CD14-positive monocyte (primary cell): Measurements from ENCODE around the gene YAE1. TPM values are rescaled to one million over a fixed set of nuclear protein-coding genes. Genes with fewer than 3 reads are reported as not detected.

Experiments used
- DNase-seq, 3 donors: peaks; one replicate each; pipeline ENCODE4 v3.0.0-alpha.2; 2011 to 2022
- H2AFZ ChIP-seq: 2 replicates; pipeline ENCODE4 v1.6.0; 2012; ENCODE audit warnings: mild to moderate bottlenecking, low read depth, low read length, inconsistent platforms; ENCODE audit not compliant: insufficient read depth, poor library complexity, severe bottlenecking
- H3K27ac ChIP-seq, 2 donors: 1 replicate in 1 of 2; 2 replicates in 1 of 2; pipeline ENCODE4 v1.5.1; 2012 to 2013; ENCODE audit warnings: low read length in 2 of 2, control low read depth in 1 of 2, inconsistent platforms in 1 of 2, low read depth in 1 of 2, mild to moderate bottlenecking in 1 of 2
- H3K27me3 ChIP-seq, 2 donors: one replicate each; pipeline versions ENCODE4 v1.6.0 to v1.6.1; 2011 to 2013; ENCODE audit warnings: low read length in 2 of 2; ENCODE audit not compliant: control insufficient read depth in 2 of 2, insufficient read depth in 2 of 2
- H3K36me3 ChIP-seq, 2 donors: replicated peaks in 1 of 2; 1 replicate in 1 of 2; 2 replicates in 1 of 2; pipeline versions ENCODE4 v1.5.1 to v1.6.1; 2012 to 2013; ENCODE audit warnings: low read length in 2 of 2, control low read depth in 1 of 2, inconsistent platforms in 1 of 2, mild to moderate bottlenecking in 1 of 2; ENCODE audit not compliant: insufficient read depth in 2 of 2, control insufficient read depth in 1 of 2
- H3K4me1 ChIP-seq, 2 donors: 1 replicate in 1 of 2; 2 replicates in 1 of 2; pipeline versions ENCODE4 v1.5.1 to v1.6.1; 2012 to 2013; ENCODE audit warnings: low read length in 2 of 2, control low read depth in 1 of 2, inconsistent platforms in 1 of 2, mild to moderate bottlenecking in 1 of 2, moderate library complexity in 1 of 2; ENCODE audit not compliant: insufficient read depth in 2 of 2, control insufficient read depth in 1 of 2
- H3K4me2 ChIP-seq: replicated peaks from 2 replicates; pipeline ENCODE3; 2012; ENCODE audit warnings: low read length, moderate library complexity, mild to moderate bottlenecking; ENCODE audit not compliant: poor library complexity, severe bottlenecking; ENCODE audit errors: extremely low read depth
- H3K4me3 ChIP-seq, 3 experiments: fragments of 200-600 bp in 1 of 3; sonication (generic) in 1 of 3; replicated peaks in 1 of 3; 1 replicate in 2 of 3; 2 replicates in 1 of 3; pipeline ENCODE4 v1.5.1; 2011 to 2013; ENCODE audit warnings: low read length in 3 of 3, mild to moderate bottlenecking in 3 of 3, control low read depth in 2 of 3, low read depth in 2 of 3, inconsistent platforms in 1 of 3, moderate library complexity in 1 of 3
- H3K79me2 ChIP-seq: 2 replicates; pipeline ENCODE4 v1.6.0; 2012; ENCODE audit warnings: mild to moderate bottlenecking, control low read depth, inconsistent platforms, low read length, moderate library complexity; ENCODE audit not compliant: insufficient read depth
- H3K9ac ChIP-seq: 2 replicates; pipeline ENCODE4 v1.6.0; 2017; ENCODE audit warnings: low read length, mild to moderate bottlenecking; ENCODE audit not compliant: insufficient read depth, poor library complexity, severe bottlenecking
- H3K9me3 ChIP-seq, 2 donors: replicated peaks in 1 of 2; 1 replicate in 1 of 2; 2 replicates in 1 of 2; pipeline versions ENCODE4 v1.5.1 to v1.6.1; 2012 to 2013; ENCODE audit warnings: low read length in 2 of 2, control low read depth in 1 of 2; ENCODE audit not compliant: control insufficient read depth in 1 of 2, insufficient read depth in 1 of 2
- H4K20me1 ChIP-seq: 2 replicates; pipeline ENCODE4 v1.6.0; 2012; ENCODE audit warnings: mild to moderate bottlenecking, low read length, control low read depth, moderate library complexity; ENCODE audit not compliant: insufficient read depth
- H3K27ac Mint-ChIP-seq, 7 donors: one replicate each; pipeline ENCODE4 v1.8.0; 2020; ENCODE audit warnings: mild to moderate bottlenecking in 7 of 7, mixed read lengths in 7 of 7, moderate library complexity in 6 of 7, inconsistent platforms in 2 of 7
- H3K27me3 Mint-ChIP-seq, 3 donors: one replicate each; pipeline ENCODE4 v1.8.0; 2021 to 2022; ENCODE audit warnings: low read depth in 3 of 3, mild to moderate bottlenecking in 3 of 3, mixed read lengths in 3 of 3, moderate library complexity in 3 of 3, inconsistent platforms in 1 of 3
- H3K36me3 Mint-ChIP-seq, 2 donors: one replicate each; pipeline ENCODE4 v1.8.0; 2020; ENCODE audit warnings: mixed read lengths in 2 of 2, inconsistent platforms in 1 of 2, mild to moderate bottlenecking in 1 of 2
- H3K4me1 Mint-ChIP-seq: one replicate; pipeline ENCODE4 v1.8.0; 2020; ENCODE audit warnings: mild to moderate bottlenecking, mixed read lengths
- H3K4me3 Mint-ChIP-seq, 2 donors: one replicate each; pipeline ENCODE4 v1.8.0; 2020; ENCODE audit warnings: mild to moderate bottlenecking in 2 of 2, mixed read lengths in 2 of 2, moderate library complexity in 1 of 2
- H3K9me3 Mint-ChIP-seq, 7 donors: one replicate each; pipeline ENCODE4 v1.8.0; 2020 to 2022; ENCODE audit warnings: mixed read lengths in 7 of 7, mild to moderate bottlenecking in 6 of 7, moderate library complexity in 6 of 7, inconsistent platforms in 2 of 7
- whole genome bisulfite sequencing: methylation state at CpG from one replicate; pipeline ENCODE4 v1.1.5; 2013; ENCODE audit warnings: missing lambda C conversion rate; ENCODE audit not compliant: insufficient coverage; 5-methylcytosine and 5-hydroxymethylcytosine counted together
- intact Hi-C, 2 donors: fragments of 100-400 bp; cut with micrococcal nuclease; formaldehyde crosslinking; loops; one replicate each; pipeline versions ENCODE4 v1.15.0 to v1.15.1; 2023
- polyA plus RNA-seq, 3 donors: library from polyadenylated mRNA; depleted of rRNA in 1 of 3; unstranded in 2 of 3; stranded (reverse) in 1 of 3; fragments of 300-500 nt in 2 of 3; fragments of >200 nt in 1 of 3; fragmentation: Illumina TruSeq in 2 of 3; gene quantifications; 1 replicate in 2 of 3; 2 replicates in 1 of 3; pipeline ENCODE4 v1.2.3, GENCODE V29; 2012 to 2021
- TF ChIP-seq, protein P1 (sequence below): fragments of 200-600 bp; IDR thresholded peaks from one replicate; pipeline ENCODE4 v1.8.0; 2022; ENCODE audit warnings: antibody characterized with exemption, mild to moderate bottlenecking

Gene YAE1
- polyA plus RNA-seq, 3 donors = 1.1 to 3.2 (median 2.7) TPM

DNA sequence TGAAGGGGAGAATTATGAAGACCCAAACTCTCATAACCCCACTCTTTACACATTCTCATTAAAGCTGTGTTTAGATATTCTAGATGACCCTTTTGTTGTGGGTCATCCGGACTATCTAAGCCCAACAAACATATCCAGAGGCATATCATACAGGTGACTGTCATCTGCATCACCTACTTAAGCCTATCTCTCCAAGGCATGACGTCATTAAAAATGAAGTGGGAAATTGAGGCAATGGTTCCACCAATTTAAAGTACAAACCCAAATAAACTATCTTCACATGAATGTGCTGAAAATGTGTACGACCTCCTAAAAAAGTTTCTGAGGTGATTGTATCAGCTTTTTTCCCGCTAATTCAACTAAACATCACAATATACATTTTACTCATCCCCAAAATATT, 52.7 kb downstream of the YAE1 start:
- TF ChIP-seq, protein P1, sequence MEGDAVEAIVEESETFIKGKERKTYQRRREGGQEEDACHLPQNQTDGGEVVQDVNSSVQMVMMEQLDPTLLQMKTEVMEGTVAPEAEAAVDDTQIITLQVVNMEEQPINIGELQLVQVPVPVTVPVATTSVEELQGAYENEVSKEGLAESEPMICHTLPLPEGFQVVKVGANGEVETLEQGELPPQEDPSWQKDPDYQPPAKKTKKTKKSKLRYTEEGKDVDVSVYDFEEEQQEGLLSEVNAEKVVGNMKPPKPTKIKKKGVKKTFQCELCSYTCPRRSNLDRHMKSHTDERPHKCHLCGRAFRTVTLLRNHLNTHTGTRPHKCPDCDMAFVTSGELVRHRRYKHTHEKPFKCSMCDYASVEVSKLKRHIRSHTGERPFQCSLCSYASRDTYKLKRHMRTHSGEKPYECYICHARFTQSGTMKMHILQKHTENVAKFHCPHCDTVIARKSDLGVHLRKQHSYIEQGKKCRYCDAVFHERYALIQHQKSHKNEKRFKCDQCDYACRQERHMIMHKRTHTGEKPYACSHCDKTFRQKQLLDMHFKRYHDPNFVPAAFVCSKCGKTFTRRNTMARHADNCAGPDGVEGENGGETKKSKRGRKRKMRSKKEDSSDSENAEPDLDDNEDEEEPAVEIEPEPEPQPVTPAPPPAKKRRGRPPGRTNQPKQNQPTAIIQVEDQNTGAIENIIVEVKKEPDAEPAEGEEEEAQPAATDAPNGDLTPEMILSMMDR = no peak
- Histone ChIP-seq H3K36me3 (no peaks in the 10 kb centered on the region), H3K4me3 (no peak overlapping the region), H3K4me1 (peaks cover 18 to 19% of the 10 kb centered on the region in 2 donors), H3K4me2 (no peak overlapping the region), H3K9ac (no peak overlapping the region), H4K20me1 (no peaks in the 10 kb centered on the region), H3K27ac (no peak overlapping the region), H3K79me2 (peaks cover 15% of the 10 kb centered on the region), H3K27me3 (peaks cover 0 to 6% of the 10 kb centered on the region in 2 donors), H3K9me3 (no peaks in the 10 kb centered on the region), H2AFZ (no peak overlapping the region)
- Mint-ChIP-seq H3K4me1 (peaks cover 19% of the 10 kb centered on the region), H3K27me3 (peaks cover 2 to 10% (median 8%) of the 10 kb centered on the region in 3 donors), H3K27ac (no peak overlapping the region), H3K9me3 (no peaks in the 10 kb centered on the region), H3K4me3 (no peak overlapping the region), H3K36me3 (no peaks in the 10 kb centered on the region)
- intact Hi-C loops = no loop called here
- WGBS = no CpG with 5 or more reads among the region's 4 CpGs
- no peak for DNase-seq

GRCh38 chr7:39620486-39620885, 54.3 kb downstream of the YAE1 start:
- DNase-seq = no peak
- Histone ChIP-seq H3K9ac (no peak overlapping the region), H3K4me2 (no peak overlapping the region), H3K27me3 (peaks cover 0 to 6% of the 10 kb centered on the region in 2 donors), H3K36me3 (no peaks in the 10 kb centered on the region), H3K27ac (no peak overlapping the region), H3K4me1 (peaks cover 33% of the 10 kb centered on the region in 2 donors), H2AFZ (no peak overlapping the region), H3K79me2 (peaks cover 32% of the 10 kb centered on the region), H3K4me3 (no peak overlapping the region), H4K20me1 (peaks cover 5% of the 10 kb centered on the region), H3K9me3 (no peaks in the 10 kb centered on the region)
- Mint-ChIP-seq H3K9me3 (no peaks in the 10 kb centered on the region), H3K36me3 (no peaks in the 10 kb centered on the region), H3K4me1 (peaks cover 33% of the 10 kb centered on the region), H3K27ac (no peak overlapping the region), H3K4me3 (no peak overlapping the region), H3K27me3 (peaks cover 2 to 8% (median 5%) of the 10 kb centered on the region in 3 donors)
- intact Hi-C loops = loop anchor here in 1 of 2 donors (5.0 kb wide), 2 partner anchors 38 to 112 kb away; no protein-coding TSS in a partner anchor
- TF ChIP-seq, protein P1 = no peak
